HTR-8/SVneo (cell line): ENCODE measurements around the gene GLOD4.
"Not testable (repeated sequence)": the region's sequence is repeated elsewhere in the genome, so short reads cannot be mapped to it uniquely, and the experiment has no call there.

ENCODE experiments used
- DNase-seq: peaks from one replicate; pipeline ENCODE4 v3.0.0; 2011; ENCODE audit warnings: low spot score, mixed read lengths; ENCODE audit not compliant: insufficient read length
- FAIRE-seq: peaks from 2 replicates; lab custom pipeline; 2011; peaks lifted over from hg19 to GRCh38; lab: Jason Lieb, UNC

Gene GLOD4

GRCh38 chr17:785901-786300 is 3.8 kb upstream of the GLOD4 start:
- DNase-seq, FAIRE-seq: not testable (repeated sequence)

DNA sequence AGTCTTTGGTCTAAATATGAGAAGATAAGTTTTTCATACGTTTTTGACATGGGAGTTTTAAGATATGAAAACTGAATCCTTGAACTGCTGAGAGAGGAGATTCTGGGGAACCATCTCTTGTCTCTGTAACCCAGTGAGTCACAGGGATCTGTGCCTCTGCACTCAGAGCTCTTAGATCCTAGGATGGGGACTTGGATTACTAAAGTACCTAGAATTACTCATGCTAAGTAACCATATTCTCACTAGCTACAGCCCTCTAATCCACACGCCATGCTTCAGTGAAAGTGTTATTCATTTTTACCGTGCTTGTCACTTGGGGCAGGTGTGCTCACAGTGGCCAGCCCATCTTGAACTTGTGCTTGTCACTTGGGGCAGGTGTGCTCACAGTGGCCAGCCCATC is 2.1 kb upstream of the GLOD4 start:
- no peak for DNase-seq
- peak; percentile 80 for FAIRE-seq

GRCh38 chr17:778096-778495 is 4.0 kb downstream of the GLOD4 start:
- no peak for DNase-seq
- FAIRE-seq = no peak

DNA sequence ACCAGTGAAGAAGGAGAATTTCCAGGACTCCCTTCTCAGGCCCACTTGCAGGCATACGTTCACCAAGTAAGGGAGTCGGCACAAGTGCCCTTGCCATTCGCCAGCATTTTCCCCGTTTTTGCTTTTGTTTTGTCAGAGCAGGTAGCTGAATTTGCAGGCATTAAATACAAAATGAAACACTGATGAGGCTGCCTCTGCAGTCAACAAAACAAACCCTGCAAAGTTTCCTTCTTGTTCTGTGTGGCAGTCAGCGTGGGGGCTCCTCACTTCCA is 7.8 kb downstream of the GLOD4 start:
- DNase-seq (no peak), FAIRE-seq (no peak)

- FAIRE-seq (no peak), DNase-seq (no peak)
Observed at GRCh38 chr17:773467-774312, 8.4 kb downstream of the GLOD4 start.

GRCh38 chr17:773016-773415 is 9.1 kb downstream of the GLOD4 start:
- no peak for DNase-seq

GRCh38 chr17:767076-767475 is 15.0 kb downstream of the GLOD4 start:
- FAIRE-seq = no peak
- DNase-seq = no peak

More at GRCh38 chr17:773016-773415, 9.1 kb downstream of the GLOD4 start:
- no peak for FAIRE-seq

DNA sequence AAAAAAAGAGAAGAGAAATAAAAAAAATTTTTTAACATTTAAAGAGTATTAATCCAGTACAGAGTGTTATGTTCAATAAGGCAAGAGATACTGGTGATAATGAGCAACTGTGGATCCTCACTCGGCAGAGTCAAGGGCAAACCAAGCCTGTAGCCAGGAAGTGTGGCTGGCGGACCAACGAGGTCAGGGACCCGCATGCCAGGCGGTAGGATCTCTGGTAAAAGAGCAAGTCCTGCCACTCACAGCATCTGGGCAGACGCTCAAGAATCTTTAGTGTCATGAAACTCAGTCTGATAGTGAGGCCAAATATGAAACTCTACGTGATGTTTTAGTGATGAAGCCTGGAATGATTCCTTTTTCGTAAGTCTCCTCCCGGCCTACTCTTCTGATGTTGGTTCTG is 21.7 kb downstream of the GLOD4 start:
- FAIRE-seq = no peak

DNA sequence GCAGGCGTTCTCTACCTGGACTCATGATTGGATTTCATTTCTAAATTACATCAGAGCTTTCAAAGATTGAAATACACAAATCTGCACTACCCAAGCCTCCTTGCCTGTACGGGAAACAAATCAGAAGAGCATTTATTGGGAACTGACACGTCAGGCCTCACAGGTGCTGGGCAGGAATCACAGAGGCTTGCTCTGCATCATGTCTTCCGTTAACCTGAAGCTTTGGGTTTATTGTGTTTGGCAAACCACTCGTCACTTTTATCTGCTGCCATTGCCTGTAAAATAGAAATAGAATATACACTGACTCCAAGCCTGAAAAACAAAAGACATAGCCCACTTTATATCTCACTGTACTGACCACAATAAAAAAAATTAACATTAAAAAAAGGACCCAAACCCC is 22.1 kb downstream of the GLOD4 start:
- no peak for FAIRE-seq

More for the DNA sequence above, 21.7 kb downstream of the GLOD4 start:
- DNase-seq = no peak

GRCh38 chr17:756010-756567 is 26.0 kb downstream of the GLOD4 start:
- FAIRE-seq, DNase-seq: not testable (repeated sequence)

More for the DNA sequence above, 22.1 kb downstream of the GLOD4 start:
- no peak for DNase-seq

- DNase-seq = not testable (repeated sequence)
- FAIRE-seq = peak; percentile 23
Observed at GRCh38 chr17:755319-755961, 26.6 kb downstream of the GLOD4 start.

DNA sequence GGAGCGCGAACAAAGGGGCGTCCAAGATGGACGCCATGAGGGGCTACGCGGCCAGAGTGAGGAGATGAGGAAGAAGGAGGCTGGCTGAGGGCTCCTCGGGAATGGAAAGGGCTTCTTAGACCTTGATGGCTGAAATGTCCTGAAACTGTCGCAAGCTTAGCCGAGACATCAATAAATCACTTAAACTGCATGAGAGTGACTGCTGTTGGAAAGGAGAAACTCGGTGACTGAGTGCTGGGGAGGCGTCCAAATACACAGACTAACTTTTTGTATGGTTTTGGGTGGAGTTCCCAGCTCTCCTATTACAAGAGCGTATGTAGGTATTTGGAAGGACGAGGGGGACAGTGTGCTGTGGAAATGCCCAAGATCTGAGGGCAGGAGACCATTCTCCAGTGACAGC is 28.7 kb downstream of the GLOD4 start:
- no peak for FAIRE-seq
- DNase-seq = no peak

GRCh38 chr17:752620-753219 is 29.4 kb downstream of the GLOD4 start:
- no peak for FAIRE-seq
- no peak for DNase-seq

DNA sequence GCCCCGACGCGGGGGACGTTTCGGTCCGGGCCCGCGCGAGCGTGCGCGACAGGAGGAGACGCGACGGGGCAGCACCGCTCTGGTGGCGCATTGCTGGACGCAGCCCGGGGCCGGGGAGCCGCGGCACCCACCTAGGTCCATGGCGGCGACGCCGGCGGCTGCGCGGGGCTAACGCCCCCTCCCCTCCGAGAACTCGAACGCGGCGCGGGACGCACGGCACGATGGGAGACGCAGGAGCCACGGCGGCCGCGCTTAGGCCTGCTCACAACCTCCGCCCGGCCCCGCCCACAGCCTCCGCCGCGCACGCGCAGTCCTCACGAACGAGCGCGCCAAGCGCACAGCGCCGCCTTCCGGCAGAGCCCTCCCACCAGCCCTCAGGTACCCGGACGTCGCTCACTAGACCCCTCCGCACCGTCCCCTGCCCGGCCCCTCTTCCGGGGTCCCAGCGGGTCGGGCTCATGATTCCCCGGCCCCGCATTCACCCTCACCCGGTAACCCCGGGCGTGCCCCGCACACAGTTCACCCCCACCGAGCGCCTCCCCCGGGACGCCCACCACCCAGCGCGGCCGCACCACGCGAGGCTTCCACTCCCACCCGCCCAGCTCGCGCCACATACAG is 30.0 kb downstream of the GLOD4 start, which contains the start of gene GEMIN4:
TSS of gene GEMIN4 (minus strand) at position 263 of the 618 bp plus-strand sequence. CDS start at position 141, 122 bp downstream.
- DNase-seq (peak; percentile 97), FAIRE-seq (peak; percentile 88)

GRCh38 chr17:751269-752001 is 30.6 kb downstream of the GLOD4 start:
- DNase-seq (peak; percentile 55), FAIRE-seq (peak; percentile 9)

GRCh38 chr17:750431-751037 is 31.5 kb downstream of the GLOD4 start:
- no peak for FAIRE-seq
- DNase-seq = no peak

GRCh38 chr17:749359-749758 is 32.7 kb downstream of the GLOD4 start:
- DNase-seq = not testable (repeated sequence)
- FAIRE-seq = peak; percentile 95

- not testable (repeated sequence) for DNase-seq, FAIRE-seq
Observed at GRCh38 chr17:748604-749003, 33.5 kb downstream of the GLOD4 start.
